Peyer's patch (tissue), 4 donors: Measurements from ENCODE around the gene GJA8.

Experiments used
- CTCF ChIP-seq, 6 experiments: fragments of 450-650 bp in 4 of 6; fragments of 200-600 bp in 2 of 6; sonication (generic) in 1 of 6; IDR thresholded peaks; one replicate each; pipeline ENCODE4 v1.5.1; 2017 to 2019; ENCODE audit warnings: antibody characterized with exemption in 6 of 6, mild to moderate bottlenecking in 3 of 6, moderate library complexity in 1 of 6
- POLR2A ChIP-seq, 2 donors: fragments of 450-650 bp; IDR thresholded peaks; one replicate each; pipeline ENCODE4 v1.5.1; 2017; ENCODE audit warnings: antibody characterized with exemption in 2 of 2, mild to moderate bottlenecking in 2 of 2, moderate library complexity in 2 of 2

DNA sequence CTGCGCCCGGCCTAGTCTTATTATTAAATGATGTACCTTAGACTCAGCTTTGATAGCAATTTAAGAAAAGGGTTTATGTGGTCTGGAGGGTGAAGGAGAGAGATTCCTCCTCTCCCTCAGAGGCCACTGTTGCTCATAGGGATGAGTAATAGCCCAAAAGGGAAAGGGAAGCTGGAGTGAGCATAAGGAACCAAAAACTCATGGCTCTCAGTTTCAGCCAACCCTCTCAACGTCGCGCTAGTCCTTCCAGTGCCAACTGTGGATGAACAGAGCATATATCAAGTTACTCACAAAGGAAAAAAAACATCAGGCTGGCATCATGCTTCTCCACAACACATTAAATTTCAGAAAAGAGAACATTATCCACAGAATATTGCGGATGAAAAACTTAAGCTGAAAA, 17.3 kb downstream of the GJA8 start:
- no peak for TF ChIP-seq CTCF (IDR thresholded peaks at IDR 0.05)
- no peak for TF ChIP-seq POLR2A (IDR thresholded peaks at IDR 0.05)
